ENCODE results near the gene SPAAR. TPM values are rescaled to one million over a fixed set of nuclear protein-coding genes. Genes with fewer than 3 reads are reported as not detected.

SPAAR gene
- total RNA-seq, 1 donor from 2014 or later, result not detected

GRCh38 chr9:35928591-35929452, 19.5 kb downstream of the SPAAR start:
- TF ChIP-seq, protein P1, sequence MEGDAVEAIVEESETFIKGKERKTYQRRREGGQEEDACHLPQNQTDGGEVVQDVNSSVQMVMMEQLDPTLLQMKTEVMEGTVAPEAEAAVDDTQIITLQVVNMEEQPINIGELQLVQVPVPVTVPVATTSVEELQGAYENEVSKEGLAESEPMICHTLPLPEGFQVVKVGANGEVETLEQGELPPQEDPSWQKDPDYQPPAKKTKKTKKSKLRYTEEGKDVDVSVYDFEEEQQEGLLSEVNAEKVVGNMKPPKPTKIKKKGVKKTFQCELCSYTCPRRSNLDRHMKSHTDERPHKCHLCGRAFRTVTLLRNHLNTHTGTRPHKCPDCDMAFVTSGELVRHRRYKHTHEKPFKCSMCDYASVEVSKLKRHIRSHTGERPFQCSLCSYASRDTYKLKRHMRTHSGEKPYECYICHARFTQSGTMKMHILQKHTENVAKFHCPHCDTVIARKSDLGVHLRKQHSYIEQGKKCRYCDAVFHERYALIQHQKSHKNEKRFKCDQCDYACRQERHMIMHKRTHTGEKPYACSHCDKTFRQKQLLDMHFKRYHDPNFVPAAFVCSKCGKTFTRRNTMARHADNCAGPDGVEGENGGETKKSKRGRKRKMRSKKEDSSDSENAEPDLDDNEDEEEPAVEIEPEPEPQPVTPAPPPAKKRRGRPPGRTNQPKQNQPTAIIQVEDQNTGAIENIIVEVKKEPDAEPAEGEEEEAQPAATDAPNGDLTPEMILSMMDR (IDR thresholded peaks at IDR 0.05; ENCODE audit: unreplicated experiment), result no peak
- H3K9me3 Mint-ChIP-seq (ENCODE audit: low read depth), result no peaks in the 10 kb centered on the region
- no peaks in the 10 kb centered on the region for H3K36me3 Mint-ChIP-seq (ENCODE audit: insufficient read depth)
- H3K4me3 Mint-ChIP-seq (ENCODE audit: low read depth), result no peak overlapping the region
- DNase-seq (ENCODE audit: low spot score, unreplicated experiment), result no peak
- H3K27me3 Mint-ChIP-seq, result peaks cover 45% of the 10 kb centered on the region
- peaks cover 8% of the 10 kb centered on the region for H3K4me1 Mint-ChIP-seq (ENCODE audit: low read depth)
- H3K27ac Mint-ChIP-seq, result no peak overlapping the region

- Mint-ChIP-seq H3K4me1 (ENCODE audit: low read depth) (peaks cover 8% of the 10 kb centered on the region), H3K27me3 (peaks cover 43% of the 10 kb centered on the region), H3K4me3 (ENCODE audit: low read depth) (no peak overlapping the region), H3K36me3 (ENCODE audit: insufficient read depth) (no peaks in the 10 kb centered on the region), H3K9me3 (ENCODE audit: low read depth) (no peaks in the 10 kb centered on the region), H3K27ac (no peak overlapping the region)
- TF ChIP-seq, protein P1 (IDR thresholded peaks at IDR 0.05; ENCODE audit: unreplicated experiment), result no peak
- DNase-seq (ENCODE audit: low spot score, unreplicated experiment), result no peak
Observed at GRCh38 chr9:35929453-35929718, 20.1 kb downstream of the SPAAR start.

DNA sequence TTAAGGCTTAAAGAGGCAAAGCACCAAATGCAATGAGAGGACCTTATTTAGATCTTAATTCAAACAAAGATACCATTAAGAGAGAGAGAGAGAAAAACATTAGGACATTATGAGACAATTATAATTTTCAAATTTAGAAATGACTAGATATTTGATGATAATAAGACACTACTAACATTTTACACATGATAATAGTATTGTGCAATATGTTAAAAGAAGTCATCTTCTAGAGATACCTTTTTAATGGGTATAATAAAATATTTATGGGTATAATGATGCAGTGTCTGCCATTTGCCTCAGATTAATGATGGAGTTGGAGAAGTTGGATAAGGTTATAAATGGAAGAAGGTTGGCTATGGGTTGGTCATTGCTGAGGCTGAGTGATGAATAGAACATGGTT, 21.2 kb downstream of the SPAAR start:
- no peaks in the 10 kb centered on the region for H3K36me3 Mint-ChIP-seq (ENCODE audit: insufficient read depth)
- H3K27ac Mint-ChIP-seq, result no peak overlapping the region
- TF ChIP-seq, protein P1 (IDR thresholded peaks at IDR 0.05; ENCODE audit: unreplicated experiment), result no peak
- DNase-seq (ENCODE audit: low spot score, unreplicated experiment), result no peak
- no peaks in the 10 kb centered on the region for H3K9me3 Mint-ChIP-seq (ENCODE audit: low read depth)
- no peak overlapping the region for H3K4me3 Mint-ChIP-seq (ENCODE audit: low read depth)
- H3K27me3 Mint-ChIP-seq, result peaks cover 40% of the 10 kb centered on the region
- peaks cover 12% of the 10 kb centered on the region for H3K4me1 Mint-ChIP-seq (ENCODE audit: low read depth)

- Mint-ChIP-seq H3K27me3 (peaks cover 40% of the 10 kb centered on the region), H3K4me3 (ENCODE audit: low read depth) (no peak overlapping the region), H3K27ac (no peak overlapping the region), H3K4me1 (ENCODE audit: low read depth) (peaks cover 13% of the 10 kb centered on the region), H3K36me3 (ENCODE audit: insufficient read depth) (no peaks in the 10 kb centered on the region), H3K9me3 (ENCODE audit: low read depth) (no peaks in the 10 kb centered on the region)
- TF ChIP-seq, protein P1 (IDR thresholded peaks at IDR 0.05; ENCODE audit: unreplicated experiment), result no peak
- no peak for DNase-seq (ENCODE audit: low spot score, unreplicated experiment)
Observed at GRCh38 chr9:35930989-35931388, 21.7 kb downstream of the SPAAR start.

DNA sequence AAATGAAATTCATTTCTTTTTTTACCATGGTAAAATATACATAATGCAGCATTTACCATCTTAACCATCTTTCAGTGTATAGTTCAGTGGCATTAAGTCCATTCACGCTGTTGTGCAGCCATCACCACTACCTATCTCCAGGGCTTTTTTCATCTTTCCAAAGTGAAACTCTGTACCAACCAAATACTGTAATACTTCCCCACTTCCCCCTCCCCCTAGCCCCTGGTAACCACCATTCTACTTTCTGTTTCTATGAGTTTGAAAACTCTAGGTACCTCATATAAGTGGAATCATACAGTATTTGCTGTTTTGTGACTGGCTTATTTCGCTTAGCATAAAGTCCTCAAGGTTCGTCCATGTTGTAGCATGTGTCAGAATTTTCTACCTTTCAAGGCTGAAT, 23.4 kb downstream of the SPAAR start:
- peaks cover 37% of the 10 kb centered on the region for H3K27me3 Mint-ChIP-seq
- H3K4me1 Mint-ChIP-seq (ENCODE audit: low read depth), result peaks cover 16% of the 10 kb centered on the region
- no peak overlapping the region for H3K4me3 Mint-ChIP-seq (ENCODE audit: low read depth)
- no peaks in the 10 kb centered on the region for H3K36me3 Mint-ChIP-seq (ENCODE audit: insufficient read depth)
- no peak for DNase-seq (ENCODE audit: low spot score, unreplicated experiment)
- TF ChIP-seq, protein P1 (IDR thresholded peaks at IDR 0.05; ENCODE audit: unreplicated experiment), result no peak
- H3K9me3 Mint-ChIP-seq (ENCODE audit: low read depth), result peaks cover 6% of the 10 kb centered on the region
- H3K27ac Mint-ChIP-seq, result no peak overlapping the region

Measured in progenitor cell of endocrine pancreas (in vitro differentiated cells).